Suprapubic skin (tissue), 4 donors: ENCODE results near the gene LRRC1. TPM values are rescaled to one million over a fixed set of nuclear protein-coding genes. Genes with fewer than 3 reads are reported as not detected.

Source experiments
- DNase-seq, 2 donors: peaks; one replicate each; pipeline ENCODE4 v3.0.0-alpha.2; 2019; ENCODE audit warnings: low spot score in 2 of 2
- H3K27ac ChIP-seq: fragments of 200-600 bp; sonication (generic); one replicate; pipeline ENCODE4 v1.5.1; 2019
- H3K27me3 ChIP-seq: fragments of 200-600 bp; sonication (generic); one replicate; pipeline ENCODE4 v1.5.1; 2019
- H3K36me3 ChIP-seq: fragments of 200-600 bp; sonication (generic); one replicate; pipeline ENCODE4 v1.5.1; 2019
- H3K4me1 ChIP-seq: fragments of 200-600 bp; sonication (generic); one replicate; pipeline ENCODE4 v1.5.1; 2019
- H3K4me3 ChIP-seq: fragments of 200-600 bp; sonication (generic); one replicate; pipeline ENCODE4 v1.5.1; 2019; ENCODE audit warnings: mild to moderate bottlenecking
- H3K9me3 ChIP-seq: fragments of 200-600 bp; sonication (generic); one replicate; pipeline ENCODE4 v1.5.1; 2019
- EP300 ChIP-seq: sonication (generic); formaldehyde crosslinking; IDR thresholded peaks from one replicate; pipeline ENCODE4 v1.6.1; 2017; ENCODE audit warnings: antibody characterized with exemption
- POLR2A ChIP-seq, 2 donors: fragments of 450-650 bp; IDR thresholded peaks; one replicate each; pipeline ENCODE4 v1.6.1; 2017; ENCODE audit warnings: antibody characterized with exemption in 2 of 2, mild to moderate bottlenecking in 2 of 2, moderate library complexity in 2 of 2
- POLR2AphosphoS5 ChIP-seq, 3 donors: sonication (generic); formaldehyde crosslinking; IDR thresholded peaks; one replicate each; pipeline ENCODE4 v1.6.1; 2017; ENCODE audit warnings: antibody characterized with exemption in 3 of 3
- WGBS: methylation state at CpG from one replicate; pipeline ENCODE4 v1.1.5; 2018; 5-methylcytosine and 5-hydroxymethylcytosine counted together
- total RNA-seq, 4 donors: library from RNA; depleted of rRNA; stranded (reverse); fragments of >200 nt; gene quantifications; one replicate each; pipeline ENCODE4 v1.1.0, GENCODE V29; 2016
- TF ChIP-seq, protein P1 (sequence below), 2 donors: fragments of 200-600 bp in 1 of 2; fragments of 450-650 bp in 1 of 2; sonication (generic) in 1 of 2; IDR thresholded peaks; one replicate each; pipeline ENCODE4 v1.5.1; 2016 to 2019; ENCODE audit warnings: antibody characterized with exemption in 2 of 2, mild to moderate bottlenecking in 1 of 2, moderate library complexity in 1 of 2

Gene LRRC1
- total RNA-seq, 4 donors from 2014 or later: 34.6 to 80.9 (median 42.4) TPM

DNA sequence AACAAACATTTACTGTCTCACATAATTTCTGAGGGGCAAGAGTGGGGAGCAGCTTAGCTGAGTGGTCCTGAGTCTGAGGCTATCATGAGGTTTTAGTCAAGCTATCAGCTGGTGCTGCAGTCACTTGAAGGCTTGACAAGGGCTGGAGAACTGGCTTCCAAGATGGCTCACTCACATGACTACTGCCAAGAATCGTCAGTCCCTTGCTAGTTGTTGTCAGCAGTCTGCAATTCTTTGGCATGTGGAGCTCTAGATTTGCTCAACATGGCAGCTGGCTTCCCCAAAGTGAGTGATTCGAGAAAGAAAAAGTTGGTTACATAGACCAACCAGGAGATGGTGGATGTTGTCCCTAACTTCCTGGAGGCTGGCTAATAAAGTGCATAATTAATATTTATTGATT is 2.8 kb upstream of the LRRC1 start:
- TF ChIP-seq POLR2AphosphoS5 (IDR thresholded peaks at IDR 0.05) (no peak), POLR2A (IDR thresholded peaks at IDR 0.05) (no peak), EP300 (no peak)
- TF ChIP-seq, protein P1, sequence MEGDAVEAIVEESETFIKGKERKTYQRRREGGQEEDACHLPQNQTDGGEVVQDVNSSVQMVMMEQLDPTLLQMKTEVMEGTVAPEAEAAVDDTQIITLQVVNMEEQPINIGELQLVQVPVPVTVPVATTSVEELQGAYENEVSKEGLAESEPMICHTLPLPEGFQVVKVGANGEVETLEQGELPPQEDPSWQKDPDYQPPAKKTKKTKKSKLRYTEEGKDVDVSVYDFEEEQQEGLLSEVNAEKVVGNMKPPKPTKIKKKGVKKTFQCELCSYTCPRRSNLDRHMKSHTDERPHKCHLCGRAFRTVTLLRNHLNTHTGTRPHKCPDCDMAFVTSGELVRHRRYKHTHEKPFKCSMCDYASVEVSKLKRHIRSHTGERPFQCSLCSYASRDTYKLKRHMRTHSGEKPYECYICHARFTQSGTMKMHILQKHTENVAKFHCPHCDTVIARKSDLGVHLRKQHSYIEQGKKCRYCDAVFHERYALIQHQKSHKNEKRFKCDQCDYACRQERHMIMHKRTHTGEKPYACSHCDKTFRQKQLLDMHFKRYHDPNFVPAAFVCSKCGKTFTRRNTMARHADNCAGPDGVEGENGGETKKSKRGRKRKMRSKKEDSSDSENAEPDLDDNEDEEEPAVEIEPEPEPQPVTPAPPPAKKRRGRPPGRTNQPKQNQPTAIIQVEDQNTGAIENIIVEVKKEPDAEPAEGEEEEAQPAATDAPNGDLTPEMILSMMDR (IDR thresholded peaks at IDR 0.05): no peak
- H3K36me3 ChIP-seq: no peaks in the 10 kb centered on the region
- DNase-seq: no peak
- 38% methylated on average over 2 of the region's 2 CpGs for WGBS
- peaks cover 35% of the 10 kb centered on the region for H3K4me1 ChIP-seq
- no peak overlapping the region for H3K4me3 ChIP-seq
- H3K9me3 ChIP-seq: no peaks in the 10 kb centered on the region
- H3K27ac ChIP-seq: peak overlapping the region; percentile 3
- H3K27me3 ChIP-seq: no peaks in the 10 kb centered on the region

DNA sequence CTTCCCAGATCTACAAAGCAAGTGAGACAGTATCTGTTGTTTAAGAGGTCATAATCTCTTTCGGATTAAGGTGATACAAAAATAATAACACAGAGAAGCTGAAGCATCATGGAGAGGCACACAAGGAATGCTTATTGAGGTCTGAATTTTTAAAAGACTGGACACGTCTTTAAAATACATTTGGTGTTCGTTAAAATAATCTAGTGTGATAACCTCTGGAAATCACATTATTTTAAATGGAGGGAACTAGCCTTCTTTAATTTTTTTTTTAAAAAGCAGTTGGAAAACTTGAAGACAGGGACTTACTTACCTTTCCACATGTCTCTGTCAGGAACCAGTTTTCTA is 1.9 kb upstream of the LRRC1 start:
- TF ChIP-seq EP300 (no peak), POLR2A (IDR thresholded peaks at IDR 0.05) (no peak), POLR2AphosphoS5 (IDR thresholded peaks at IDR 0.05) (no peak)
- TF ChIP-seq, protein P1 (IDR thresholded peaks at IDR 0.05): no peak
- H3K27ac ChIP-seq: peak overlapping the region; percentile 82
- 43% methylated on average over 3 of the region's 3 CpGs for WGBS
- no peaks in the 10 kb centered on the region for H3K9me3 ChIP-seq
- H3K27me3 ChIP-seq: no peaks in the 10 kb centered on the region
- H3K4me1 ChIP-seq: peaks cover 42% of the 10 kb centered on the region
- no peaks in the 10 kb centered on the region for H3K36me3 ChIP-seq
- no peak for DNase-seq
- H3K4me3 ChIP-seq: peak overlapping the region; percentile 84

DNA sequence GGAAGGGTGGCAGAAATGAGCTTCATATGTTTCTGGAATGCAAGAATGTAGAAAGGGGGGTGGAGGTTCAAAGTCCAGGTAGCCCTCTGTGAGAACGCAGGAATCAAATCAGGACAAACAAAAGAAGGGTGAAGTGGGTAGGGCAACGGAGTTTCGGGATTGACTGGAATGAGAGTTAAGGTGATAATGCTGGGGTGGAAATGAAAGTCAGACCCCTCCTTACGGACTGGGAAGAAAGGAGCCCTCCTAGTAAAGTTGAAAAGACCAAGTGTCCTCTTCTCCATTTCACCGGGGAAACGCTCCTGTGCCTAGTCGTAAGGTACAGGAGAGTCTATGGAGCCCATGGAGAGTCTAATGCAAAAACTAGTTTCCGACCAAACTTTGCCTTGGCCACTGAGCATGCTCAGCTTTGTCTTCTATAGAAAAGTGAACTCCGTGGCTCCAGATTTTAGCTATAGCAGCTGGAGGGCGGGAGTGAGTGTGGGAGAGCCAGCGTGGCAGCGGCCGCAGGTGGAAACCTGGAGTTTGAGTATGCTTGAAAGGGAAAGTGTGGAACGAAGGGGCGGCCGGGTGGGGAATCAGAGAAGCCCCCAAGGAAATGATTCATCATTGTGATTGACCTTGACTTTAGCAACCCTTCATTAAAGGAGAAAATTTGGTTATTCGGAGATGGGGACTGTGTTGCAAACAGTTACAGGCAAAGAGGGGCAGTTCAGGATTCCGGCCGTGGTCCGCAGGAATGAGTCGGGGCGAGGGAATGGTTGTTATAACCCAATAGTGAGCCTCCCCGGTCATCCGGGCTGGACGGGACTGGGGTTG is 1.3 kb upstream of the LRRC1 start:
- peak overlapping the region; percentile 84 for H3K4me3 ChIP-seq
- TF ChIP-seq, protein P1 (IDR thresholded peaks at IDR 0.05): no peak
- TF ChIP-seq POLR2AphosphoS5 (IDR thresholded peaks at IDR 0.05) (no peak), POLR2A (IDR thresholded peaks at IDR 0.05) (no peak), EP300 (no peak)
- peak; percentile 66 to 80 for DNase-seq
- no peaks in the 10 kb centered on the region for H3K27me3 ChIP-seq
- no peaks in the 10 kb centered on the region for H3K36me3 ChIP-seq
- H3K9me3 ChIP-seq: no peaks in the 10 kb centered on the region
- peaks cover 42% of the 10 kb centered on the region for H3K4me1 ChIP-seq
- WGBS: 1% methylated on average over 25 of the region's 25 CpGs
- H3K27ac ChIP-seq: peak overlapping the region; percentile 82

DNA sequence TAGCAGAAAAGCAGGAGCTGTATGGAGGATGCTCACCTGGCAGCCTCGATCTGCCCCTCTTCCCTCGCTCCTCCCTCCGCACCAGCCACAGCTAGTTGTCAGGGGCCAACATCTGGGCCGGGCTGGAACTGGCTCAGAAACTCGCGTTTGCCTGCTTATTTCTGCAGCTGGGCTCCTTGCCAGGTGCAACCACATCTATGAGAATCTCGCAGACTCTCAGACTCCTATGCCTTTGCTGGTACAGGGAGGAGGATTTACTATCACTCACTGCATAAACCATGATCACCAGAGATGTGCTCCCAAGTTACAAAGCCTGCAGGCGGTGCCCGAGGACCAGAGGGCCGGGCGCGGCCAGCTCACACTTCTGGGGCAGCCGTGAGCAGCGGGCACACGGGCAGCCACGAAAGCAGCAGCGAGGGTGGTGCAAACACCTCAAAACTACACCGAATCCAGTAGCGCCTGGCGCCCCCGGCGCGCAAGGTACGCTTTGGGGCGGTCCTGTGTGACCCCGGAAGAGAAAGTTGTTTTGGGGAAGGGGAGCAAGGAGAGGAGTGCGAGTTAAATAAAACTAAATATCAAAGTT is 577 bp upstream of the LRRC1 start:
- no peaks in the 10 kb centered on the region for H3K27me3 ChIP-seq
- H3K36me3 ChIP-seq: no peaks in the 10 kb centered on the region
- TF ChIP-seq, protein P1 (IDR thresholded peaks at IDR 0.05): peak in 1 of 2 donors; percentile 17
- peak; percentile 8 for TF ChIP-seq EP300
- TF ChIP-seq POLR2AphosphoS5 (IDR thresholded peaks at IDR 0.05): no peak
- WGBS: under 1% methylated on average over 26 of the region's 27 CpGs
- peak; percentile 71 to 82 for DNase-seq
- peak overlapping the region; percentile 84 for H3K4me3 ChIP-seq
- peak overlapping the region; percentile 82 for H3K27ac ChIP-seq
- peaks cover 42% of the 10 kb centered on the region for H3K4me1 ChIP-seq
- no peaks in the 10 kb centered on the region for H3K9me3 ChIP-seq

DNA sequence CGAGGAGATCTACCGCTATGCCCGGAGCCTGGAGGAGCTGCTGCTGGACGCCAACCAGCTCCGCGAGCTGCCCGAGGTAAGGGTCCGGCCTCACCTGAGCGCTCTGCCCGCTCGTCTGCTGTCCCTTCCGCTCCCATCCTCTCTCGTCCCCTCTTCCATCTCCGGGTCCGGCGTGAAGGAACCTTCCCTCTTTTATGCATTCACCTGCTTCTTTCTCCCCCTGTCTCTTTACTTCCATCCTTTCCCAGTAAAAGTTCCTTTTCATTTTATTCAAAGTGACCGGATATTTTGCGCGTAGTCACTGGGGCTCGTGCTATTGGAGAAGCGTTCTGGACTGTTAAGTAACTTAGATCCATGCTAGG is 516 bp downstream of the LRRC1 start:
- H3K4me1 ChIP-seq: peaks cover 42% of the 10 kb centered on the region
- no peaks in the 10 kb centered on the region for H3K36me3 ChIP-seq
- no peak for TF ChIP-seq EP300
- TF ChIP-seq POLR2A (IDR thresholded peaks at IDR 0.05): no peak
- TF ChIP-seq, protein P1 (IDR thresholded peaks at IDR 0.05): no peak
- TF ChIP-seq POLR2AphosphoS5 (IDR thresholded peaks at IDR 0.05): no peak
- H3K27me3 ChIP-seq: no peaks in the 10 kb centered on the region
- no peak for DNase-seq
- H3K9me3 ChIP-seq: no peaks in the 10 kb centered on the region
- H3K4me3 ChIP-seq: peak overlapping the region; percentile 84
- peak overlapping the region; percentile 82 for H3K27ac ChIP-seq
- WGBS: 2% methylated on average over 18 of the region's 21 CpGs
